ENCODE measurements around the gene FSTL4.

FSTL4 gene

GRCh38 chr5:133203317-133204305 lies 408.7 kb downstream of the FSTL4 start:
- no peak for DNase-seq

- no peak for DNase-seq
Measured at GRCh38 chr5:133202066-133202665, 410.2 kb downstream of the FSTL4 start.

- DNase-seq = no peak
Measured at GRCh38 chr5:133201310-133201709, 411.0 kb downstream of the FSTL4 start.

- no peak for DNase-seq
Measured at GRCh38 chr5:133200256-133200655, 412.1 kb downstream of the FSTL4 start.

- no peak for DNase-seq
Measured at GRCh38 chr5:133199417-133200178, 412.7 kb downstream of the FSTL4 start.

GRCh38 chr5:133198511-133198910 lies 413.8 kb downstream of the FSTL4 start:
- no peak for DNase-seq

- DNase-seq = no peak
Measured at GRCh38 chr5:133196441-133197085, 415.8 kb downstream of the FSTL4 start.

GRCh38 chr5:133195250-133195649 lies 417.1 kb downstream of the FSTL4 start:
- DNase-seq = no peak

- DNase-seq = no peak
Measured at GRCh38 chr5:133193794-133194193, 418.5 kb downstream of the FSTL4 start.

- DNase-seq = no peak
Measured at GRCh38 chr5:133192716-133193115, 419.6 kb downstream of the FSTL4 start.

- no peak for DNase-seq
Measured at GRCh38 chr5:133189881-133190280, 422.5 kb downstream of the FSTL4 start.

- no peak for DNase-seq
Measured at GRCh38 chr5:133179405-133179804, 432.9 kb downstream of the FSTL4 start.

GRCh38 chr5:133170756-133171387 lies 441.5 kb downstream of the FSTL4 start:
- DNase-seq = peak; percentile 4

GRCh38 chr5:133164759-133165158 lies 447.6 kb downstream of the FSTL4 start:
- DNase-seq = no peak

- no peak for DNase-seq
Measured at GRCh38 chr5:133163839-133164238, 448.5 kb downstream of the FSTL4 start.

GRCh38 chr5:133159543-133159942 lies 452.8 kb downstream of the FSTL4 start:
- DNase-seq = no peak

- peak; percentile 3 for DNase-seq
Measured at GRCh38 chr5:133155326-133155969, 456.9 kb downstream of the FSTL4 start.

GRCh38 chr5:133154274-133155075 lies 457.9 kb downstream of the FSTL4 start:
- peak; percentile 3 for DNase-seq

- DNase-seq = no peak
Measured at GRCh38 chr5:133150909-133151544, 461.3 kb downstream of the FSTL4 start.

- peak; percentile 17 for DNase-seq
Measured at GRCh38 chr5:133149345-133149744, 463.0 kb downstream of the FSTL4 start.

All from NCI-H345 (cell line).